ENCODE data around the gene GRK5. TPM values are rescaled to one million over a fixed set of nuclear protein-coding genes. Genes with fewer than 3 reads are reported as not detected.

Gene GRK5
- total RNA-seq, 1 experiment from 2014 or later, result 1.2 TPM

DNA sequence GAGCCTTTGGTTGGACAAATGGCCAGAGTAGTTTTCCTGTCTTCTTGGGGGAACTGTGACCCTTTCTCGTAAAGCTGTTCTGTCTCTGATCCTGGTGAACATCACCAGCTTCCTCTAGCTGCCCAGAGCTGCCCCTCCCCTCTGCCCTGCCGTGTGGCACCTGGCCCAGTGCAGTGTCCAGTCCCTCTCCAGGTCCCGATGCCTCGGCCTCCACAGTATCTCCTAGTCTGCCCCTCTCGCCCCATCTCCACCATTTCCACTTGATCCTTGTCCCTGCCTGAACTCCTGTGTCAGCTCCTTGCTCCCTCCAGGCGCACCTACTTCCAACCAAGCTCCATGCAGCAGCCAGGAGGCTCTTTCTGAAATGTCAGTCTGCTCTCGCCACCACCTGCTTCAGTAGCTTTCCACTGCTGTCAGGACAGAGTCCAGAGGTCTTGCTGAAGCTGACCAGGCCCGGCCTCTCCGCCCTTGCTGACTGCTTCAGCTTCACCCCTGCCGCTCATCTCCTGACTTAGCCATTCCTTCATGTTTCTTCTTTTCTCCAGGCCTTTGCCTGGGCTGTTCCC is 133.6 kb downstream of the GRK5 start:
- H3K27ac Mint-ChIP-seq, result no peak overlapping the region; a peak in 1 of 7 replicates
- no peak overlapping the region for H3K4ac ChIP-seq (ENCODE audit: low read depth, low read length)

More for the DNA sequence above, 133.6 kb downstream of the GRK5 start:
- Histone ChIP-seq H3K14ac (ENCODE audit: insufficient read depth, low read length) (no peak overlapping the region; the same call in 1 of the 2 replicates), H3K79me1 (ENCODE audit: insufficient read depth, low read depth, low read length, poor library complexity, severe bottlenecking) (no peaks in the 10 kb centered on the region), H3K27ac (ENCODE audit: insufficient read length, low read depth, low read length) (no peak overlapping the region), H3K18ac (ENCODE audit: insufficient read length, low read depth, low read length) (no peak overlapping the region), H4K91ac (ENCODE audit: insufficient read length, low read depth, low read length) (no peak overlapping the region), H3K79me2 (ENCODE audit: insufficient read depth, low read length) (no peaks in the 10 kb centered on the region), H4K20me1 (ENCODE audit: control insufficient read depth, insufficient read depth, insufficient read length) (no peaks in the 10 kb centered on the region), H4K8ac (replicated peaks; ENCODE audit: insufficient read length, low read depth, low read length) (no peak overlapping the region), H3K9me3 (ENCODE audit: control insufficient read depth, low read depth, low read length) (no peaks in the 10 kb centered on the region), H4K5ac (ENCODE audit: insufficient read length, low read depth, low read length) (no peak overlapping the region), H2BK20ac (ENCODE audit: low read depth, low read length, poor library complexity, severe bottlenecking) (no peak overlapping the region), H2BK5ac (ENCODE audit: insufficient read length, low read length) (no peak overlapping the region), H3K56ac (ENCODE audit: insufficient read length, low read depth, low read length) (no peak overlapping the region), H2BK15ac (ENCODE audit: low read depth, low read length) (no peak overlapping the region), H3K4me1 (ENCODE audit: insufficient read depth, low read length) (no peaks in the 10 kb centered on the region), H3K23ac (ENCODE audit: insufficient read length, low read depth, low read length) (no peak overlapping the region), H2AK5ac (ENCODE audit: insufficient read length, low read length) (no peak overlapping the region), H3K27me3 (ENCODE audit: insufficient read depth, low read length) (no peaks in the 10 kb centered on the region), H2BK12ac (ENCODE audit: insufficient read length, low read depth, low read length) (no peak overlapping the region), H3K9ac (ENCODE audit: extremely low read depth, insufficient read length, low read length) (no peak overlapping the region), H3K23me2 (ENCODE audit: insufficient read length, low read depth, low read length, poor library complexity, severe bottlenecking) (no peaks in the 10 kb centered on the region), H2BK120ac (ENCODE audit: low read depth, low read length, poor library complexity, severe bottlenecking) (no peak overlapping the region), H3T11ph (ENCODE audit: low read length) (no peak overlapping the region), H3K4me2 (ENCODE audit: insufficient read depth, insufficient read length, low read length) (no peak overlapping the region), H2AFZ (ENCODE audit: low read length) (no peak overlapping the region)
- no CpG with 5 or more reads among the region's 10 CpGs for WGBS (ENCODE audit: extremely low coverage, insufficient read length, low lambda C conversion rate)
- DNase-seq, result no peak
- Mint-ChIP-seq H3K36me3 (ENCODE audit: insufficient read depth in 1 of 3, low read depth in 3 of 3) (no peaks in the 10 kb centered on the region), H3K4me1 (peaks cover 0 to 7% of the 10 kb centered on the region in 2 experiments; a peak in 3 of 4 replicates), H3K27me3 (ENCODE audit: low read depth) (no peaks in the 10 kb centered on the region; the same call in 1 of the 2 replicates), H3K9me3 (no peaks in the 10 kb centered on the region), H3K4me3 (no peak overlapping the region; a peak in 1 of 5 replicates)
- TF ChIP-seq, protein P1, sequence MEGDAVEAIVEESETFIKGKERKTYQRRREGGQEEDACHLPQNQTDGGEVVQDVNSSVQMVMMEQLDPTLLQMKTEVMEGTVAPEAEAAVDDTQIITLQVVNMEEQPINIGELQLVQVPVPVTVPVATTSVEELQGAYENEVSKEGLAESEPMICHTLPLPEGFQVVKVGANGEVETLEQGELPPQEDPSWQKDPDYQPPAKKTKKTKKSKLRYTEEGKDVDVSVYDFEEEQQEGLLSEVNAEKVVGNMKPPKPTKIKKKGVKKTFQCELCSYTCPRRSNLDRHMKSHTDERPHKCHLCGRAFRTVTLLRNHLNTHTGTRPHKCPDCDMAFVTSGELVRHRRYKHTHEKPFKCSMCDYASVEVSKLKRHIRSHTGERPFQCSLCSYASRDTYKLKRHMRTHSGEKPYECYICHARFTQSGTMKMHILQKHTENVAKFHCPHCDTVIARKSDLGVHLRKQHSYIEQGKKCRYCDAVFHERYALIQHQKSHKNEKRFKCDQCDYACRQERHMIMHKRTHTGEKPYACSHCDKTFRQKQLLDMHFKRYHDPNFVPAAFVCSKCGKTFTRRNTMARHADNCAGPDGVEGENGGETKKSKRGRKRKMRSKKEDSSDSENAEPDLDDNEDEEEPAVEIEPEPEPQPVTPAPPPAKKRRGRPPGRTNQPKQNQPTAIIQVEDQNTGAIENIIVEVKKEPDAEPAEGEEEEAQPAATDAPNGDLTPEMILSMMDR (conservative IDR thresholded peaks at IDR 0.05), result no peak

Data from H9 (cell line).